AG09309 (cell line): ENCODE measurements around the gene PEPD.

Experiments
- DNase-seq: peaks from one replicate; pipeline ENCODE4 v3.0.0-alpha.2; 2010; ENCODE audit warnings: low read depth
- H3K4me3 ChIP-seq: 2 replicates; pipeline ENCODE4 v1.5.1; 2011; ENCODE audit warnings: mild to moderate bottlenecking, low read depth, low read length, moderate library complexity; ENCODE audit not compliant: control insufficient read depth
- TF ChIP-seq, protein P1 (sequence below): IDR thresholded peaks from 2 replicates; pipeline ENCODE4 v1.5.1; 2011; ENCODE audit warnings: mild to moderate bottlenecking, low read depth, low read length, inconsistent platforms; ENCODE audit not compliant: insufficient read depth, control insufficient read depth; ENCODE audit errors: missing control alignments

PEPD gene

DNA sequence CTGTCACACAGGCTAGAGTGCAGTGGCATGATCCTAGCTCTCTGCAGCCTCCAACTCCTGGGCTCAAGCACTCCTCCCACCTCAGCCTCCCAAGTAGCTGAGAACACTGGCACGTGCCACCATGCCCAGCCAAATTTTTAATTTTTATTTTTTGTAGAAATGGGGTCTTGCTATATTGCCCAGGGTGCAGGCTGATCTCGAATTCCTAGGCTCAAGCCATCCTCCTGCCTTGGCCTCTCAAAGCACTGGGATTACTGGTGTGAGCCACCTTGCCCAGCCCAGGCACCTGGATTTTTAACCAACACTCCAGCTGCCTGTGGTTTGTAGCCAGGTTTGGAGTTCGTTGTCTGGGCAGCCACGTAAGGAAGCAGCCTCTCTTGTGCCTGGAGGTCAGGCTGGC is 9.3 kb upstream of the PEPD start:
- H3K4me3 ChIP-seq, result no peak overlapping the region
- DNase-seq, result no peak
- TF ChIP-seq, protein P1, sequence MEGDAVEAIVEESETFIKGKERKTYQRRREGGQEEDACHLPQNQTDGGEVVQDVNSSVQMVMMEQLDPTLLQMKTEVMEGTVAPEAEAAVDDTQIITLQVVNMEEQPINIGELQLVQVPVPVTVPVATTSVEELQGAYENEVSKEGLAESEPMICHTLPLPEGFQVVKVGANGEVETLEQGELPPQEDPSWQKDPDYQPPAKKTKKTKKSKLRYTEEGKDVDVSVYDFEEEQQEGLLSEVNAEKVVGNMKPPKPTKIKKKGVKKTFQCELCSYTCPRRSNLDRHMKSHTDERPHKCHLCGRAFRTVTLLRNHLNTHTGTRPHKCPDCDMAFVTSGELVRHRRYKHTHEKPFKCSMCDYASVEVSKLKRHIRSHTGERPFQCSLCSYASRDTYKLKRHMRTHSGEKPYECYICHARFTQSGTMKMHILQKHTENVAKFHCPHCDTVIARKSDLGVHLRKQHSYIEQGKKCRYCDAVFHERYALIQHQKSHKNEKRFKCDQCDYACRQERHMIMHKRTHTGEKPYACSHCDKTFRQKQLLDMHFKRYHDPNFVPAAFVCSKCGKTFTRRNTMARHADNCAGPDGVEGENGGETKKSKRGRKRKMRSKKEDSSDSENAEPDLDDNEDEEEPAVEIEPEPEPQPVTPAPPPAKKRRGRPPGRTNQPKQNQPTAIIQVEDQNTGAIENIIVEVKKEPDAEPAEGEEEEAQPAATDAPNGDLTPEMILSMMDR, result no peak

DNA sequence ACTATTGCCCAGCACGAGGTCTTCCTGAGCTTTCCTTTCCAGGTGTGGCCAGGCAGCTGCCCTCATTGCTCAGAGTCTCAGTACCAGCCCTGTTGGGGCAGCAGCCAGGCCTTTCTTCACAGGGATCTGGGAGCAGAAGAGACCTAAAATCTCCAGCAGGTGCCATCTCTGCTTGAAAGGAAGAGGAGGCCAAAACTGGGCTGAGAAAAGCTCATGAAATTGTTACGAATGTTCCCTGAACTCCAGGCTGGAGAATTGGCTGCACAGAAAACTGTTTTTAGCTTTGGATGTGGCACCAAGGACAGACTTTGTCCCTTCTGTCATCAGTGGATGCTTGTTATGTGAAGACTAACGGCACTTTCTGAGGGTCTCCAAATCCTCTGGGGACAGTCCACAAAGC is 8.7 kb upstream of the PEPD start:
- TF ChIP-seq, protein P1, result no peak
- no peak overlapping the region for H3K4me3 ChIP-seq
- DNase-seq, result no peak

DNA sequence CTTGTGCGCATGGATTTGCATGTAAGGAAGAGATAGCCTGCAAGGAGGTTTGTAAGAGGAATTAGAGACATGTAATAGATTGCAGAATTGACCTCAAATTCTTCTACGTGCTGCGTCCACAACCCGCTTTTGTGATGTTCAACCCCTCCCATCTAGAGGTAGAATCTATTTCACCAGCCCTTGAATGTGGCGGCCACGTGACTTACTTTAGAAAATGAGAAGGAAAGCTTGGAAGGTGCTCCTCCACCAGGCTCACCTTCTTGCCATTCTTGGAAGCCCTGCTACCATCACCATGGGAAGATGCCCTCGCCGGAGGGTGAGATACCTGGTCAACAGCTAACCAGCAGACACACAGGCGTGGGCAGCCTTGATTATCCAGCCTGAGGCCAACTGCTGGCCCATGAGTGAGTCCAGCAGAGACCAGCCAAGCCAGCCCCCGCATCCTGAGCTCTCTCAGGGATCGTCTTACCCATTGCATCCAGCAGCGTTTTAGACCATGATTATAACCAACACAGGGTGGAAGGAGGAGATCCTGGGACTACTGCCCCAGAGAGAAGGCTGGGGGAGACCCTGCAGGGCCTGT is 7.6 kb upstream of the PEPD start:
- H3K4me3 ChIP-seq, result no peak overlapping the region
- DNase-seq, result no peak
- TF ChIP-seq, protein P1, result no peak

DNA sequence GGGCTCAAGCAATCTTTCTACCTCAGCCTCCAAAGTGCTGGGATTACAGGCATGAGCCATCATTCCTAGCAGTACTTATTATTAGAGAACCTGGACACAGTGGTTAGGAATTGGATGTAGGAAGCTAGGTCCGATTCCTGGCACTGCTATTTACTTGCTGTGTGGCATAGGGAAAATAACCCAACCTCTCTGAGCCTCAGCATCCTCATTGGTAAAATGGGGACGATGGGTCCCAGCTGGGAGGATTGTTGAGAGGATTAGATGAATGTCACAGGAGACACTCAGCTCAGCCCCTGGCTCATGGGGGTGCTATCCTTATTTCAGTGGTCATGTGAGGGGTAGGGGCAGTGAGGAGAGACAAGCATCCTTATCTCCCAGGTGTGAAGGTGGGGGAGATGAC is 6.8 kb upstream of the PEPD start:
- TF ChIP-seq, protein P1, result no peak
- DNase-seq, result no peak
- no peak overlapping the region for H3K4me3 ChIP-seq

DNA sequence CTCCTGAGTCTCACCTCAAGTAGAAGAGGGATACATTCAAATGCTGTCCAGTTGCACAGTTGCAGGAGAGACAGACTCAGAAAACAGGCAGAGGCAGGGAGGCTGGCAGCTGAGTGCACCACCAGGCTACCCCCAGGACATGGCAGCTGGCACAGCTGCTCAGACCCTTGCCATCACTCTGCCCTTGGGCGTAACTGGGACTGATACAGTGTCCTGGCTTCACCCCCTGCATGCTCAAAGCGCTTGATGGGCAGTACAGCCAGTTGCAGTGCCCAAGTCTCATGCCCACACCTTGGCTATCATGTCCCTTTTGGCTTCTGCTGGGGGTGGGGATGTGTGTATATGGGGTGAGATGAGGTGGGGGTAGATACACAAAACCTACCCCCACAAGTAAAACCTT is 5.5 kb upstream of the PEPD start:
- H3K4me3 ChIP-seq, result no peak overlapping the region
- TF ChIP-seq, protein P1, result no peak
- no peak for DNase-seq

DNA sequence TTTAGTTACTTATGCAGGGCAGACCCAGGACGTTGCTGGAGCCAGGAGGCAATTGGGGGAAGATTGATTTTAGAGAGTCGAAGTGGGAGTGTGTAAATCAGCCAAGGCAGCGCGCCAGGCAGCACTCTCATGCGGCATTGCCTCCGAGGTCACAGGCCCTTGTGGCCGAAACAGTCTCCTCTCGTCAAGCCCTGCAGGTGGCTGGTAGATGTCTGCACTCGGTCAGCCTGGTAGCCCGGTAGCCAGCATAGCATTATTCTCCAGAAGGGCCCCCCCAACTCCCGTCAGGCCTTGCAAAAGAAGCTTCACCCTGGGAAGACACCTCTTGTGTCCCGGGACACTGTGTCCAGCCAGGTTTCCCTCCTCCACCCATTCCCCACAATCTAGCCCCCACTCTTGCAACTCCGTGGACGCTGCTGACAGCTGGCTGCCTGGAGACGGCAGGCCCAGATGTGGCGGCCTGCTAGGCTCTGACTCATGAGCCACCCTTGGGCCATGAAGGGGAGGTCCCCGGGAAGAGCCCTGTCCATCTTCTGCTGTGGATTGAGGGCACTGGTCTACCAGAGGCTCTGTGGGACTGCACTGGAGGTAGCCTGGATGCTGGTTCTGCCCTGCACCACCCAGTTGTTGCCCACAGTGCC is 2.6 kb upstream of the PEPD start:
- no peak for DNase-seq
- TF ChIP-seq, protein P1, result no peak
- H3K4me3 ChIP-seq, result no peak overlapping the region
